Measurements from ENCODE around the gene GDF7. TPM values are rescaled to one million over a fixed set of nuclear protein-coding genes. Genes with fewer than 3 reads are reported as not detected.
A peak's percentile ranks its signal among the peaks of the same experiment; 100 is the strongest.

Gene GDF7
- total RNA-seq, 2 experiments from 2014 or later, result 0.06 TPM

DNA sequence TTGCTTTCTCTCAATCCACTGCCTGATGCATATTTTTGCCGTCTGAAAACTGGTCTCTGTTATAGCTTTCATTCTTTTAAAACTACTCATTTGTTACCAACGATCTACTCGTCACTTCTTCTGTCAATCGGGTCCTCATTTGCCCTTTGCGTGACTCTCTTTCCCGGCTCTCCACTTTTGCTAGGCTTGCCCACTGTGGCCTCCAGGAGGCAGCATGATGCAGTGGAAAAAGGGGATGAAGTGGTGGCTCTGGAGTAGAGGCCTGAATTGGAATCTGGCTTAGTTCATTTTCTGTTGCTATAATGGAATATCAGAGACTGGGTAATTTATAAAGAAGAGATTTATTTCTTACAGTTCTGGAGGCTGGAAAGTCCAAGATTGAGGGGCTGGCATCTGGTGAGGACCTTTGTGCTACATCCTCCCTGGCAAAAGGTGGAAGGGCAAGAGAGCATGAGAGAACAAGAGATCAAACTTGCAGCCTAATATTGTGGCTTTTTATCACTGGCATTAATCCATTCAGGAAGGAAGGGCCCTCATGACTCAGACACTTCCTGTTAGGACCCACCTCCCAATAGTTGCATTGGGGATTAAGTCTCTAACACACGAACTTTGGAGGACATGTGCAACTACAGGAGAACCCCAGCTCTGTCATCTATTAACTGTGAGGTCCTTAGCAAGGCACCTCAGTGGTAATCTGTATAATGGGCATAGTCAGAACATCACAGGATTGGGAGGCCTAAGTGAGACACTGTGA is 15.4 kb downstream of the GDF7 start:
- H3K36me3 ChIP-seq (ENCODE audit: insufficient read depth, low read length), result peaks cover 22% of the 10 kb centered on the region; the same call in 1 of the 2 replicates
- DNase-seq (ENCODE audit: low spot score), result no peak
- BruUV-seq (replicated peaks), result no TSS peak
- no peaks in the 10 kb centered on the region for H3K9me3 ChIP-seq (ENCODE audit: low read length)
- peaks cover 17% of the 10 kb centered on the region for H3K4me1 ChIP-seq (ENCODE audit: insufficient read depth, low read length, poor library complexity, severe bottlenecking)
- intact Hi-C loops (cut with micrococcal nuclease; ENCODE audit: unreplicated experiment), result no loop called here
- H3K79me2 ChIP-seq (ENCODE audit: insufficient read depth, low read depth, low read length), result no peaks in the 10 kb centered on the region
- ChIA-PET POLR2A (interaction anchor here (1.1 to 1.6 kb wide), 2 partner anchors 9 to 17 kb away, joined by 3 to 5 read pairs; no protein-coding TSS in a partner anchor), CTCF (ENCODE audit: unreplicated experiment) (interaction anchor here (0.7 kb wide), 1 partner anchor 283 kb away, joined by 3 read pairs; no protein-coding TSS in a partner anchor)
- no peaks in the 10 kb centered on the region for H3K9me2 ChIP-seq (ENCODE audit: insufficient read depth, low read length)
- no peak for TF ChIP-seq EZH2phosphoT487 (IDR thresholded peaks at IDR 0.05; ENCODE audit: borderline replicate concordance, low read depth, low read length)
- TF ChIP-seq, protein P1, sequence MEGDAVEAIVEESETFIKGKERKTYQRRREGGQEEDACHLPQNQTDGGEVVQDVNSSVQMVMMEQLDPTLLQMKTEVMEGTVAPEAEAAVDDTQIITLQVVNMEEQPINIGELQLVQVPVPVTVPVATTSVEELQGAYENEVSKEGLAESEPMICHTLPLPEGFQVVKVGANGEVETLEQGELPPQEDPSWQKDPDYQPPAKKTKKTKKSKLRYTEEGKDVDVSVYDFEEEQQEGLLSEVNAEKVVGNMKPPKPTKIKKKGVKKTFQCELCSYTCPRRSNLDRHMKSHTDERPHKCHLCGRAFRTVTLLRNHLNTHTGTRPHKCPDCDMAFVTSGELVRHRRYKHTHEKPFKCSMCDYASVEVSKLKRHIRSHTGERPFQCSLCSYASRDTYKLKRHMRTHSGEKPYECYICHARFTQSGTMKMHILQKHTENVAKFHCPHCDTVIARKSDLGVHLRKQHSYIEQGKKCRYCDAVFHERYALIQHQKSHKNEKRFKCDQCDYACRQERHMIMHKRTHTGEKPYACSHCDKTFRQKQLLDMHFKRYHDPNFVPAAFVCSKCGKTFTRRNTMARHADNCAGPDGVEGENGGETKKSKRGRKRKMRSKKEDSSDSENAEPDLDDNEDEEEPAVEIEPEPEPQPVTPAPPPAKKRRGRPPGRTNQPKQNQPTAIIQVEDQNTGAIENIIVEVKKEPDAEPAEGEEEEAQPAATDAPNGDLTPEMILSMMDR (conservative IDR thresholded peaks at IDR 0.05; ENCODE audit: low read length), result peak; percentile 75
- H4K20me1 ChIP-seq (ENCODE audit: insufficient read depth, low read length), result no peaks in the 10 kb centered on the region
- H3K4me3 ChIP-seq (ENCODE audit: low read depth, low read length, poor library complexity, severe bottlenecking), result no peak overlapping the region
- no peak overlapping the region for H2AFZ ChIP-seq (ENCODE audit: low read length)
- H3K4me2 ChIP-seq (ENCODE audit: low read length), result no peak overlapping the region
- H3K27ac ChIP-seq (ENCODE audit: low read depth, low read length, poor library complexity, severe bottlenecking), result no peak overlapping the region

DNA sequence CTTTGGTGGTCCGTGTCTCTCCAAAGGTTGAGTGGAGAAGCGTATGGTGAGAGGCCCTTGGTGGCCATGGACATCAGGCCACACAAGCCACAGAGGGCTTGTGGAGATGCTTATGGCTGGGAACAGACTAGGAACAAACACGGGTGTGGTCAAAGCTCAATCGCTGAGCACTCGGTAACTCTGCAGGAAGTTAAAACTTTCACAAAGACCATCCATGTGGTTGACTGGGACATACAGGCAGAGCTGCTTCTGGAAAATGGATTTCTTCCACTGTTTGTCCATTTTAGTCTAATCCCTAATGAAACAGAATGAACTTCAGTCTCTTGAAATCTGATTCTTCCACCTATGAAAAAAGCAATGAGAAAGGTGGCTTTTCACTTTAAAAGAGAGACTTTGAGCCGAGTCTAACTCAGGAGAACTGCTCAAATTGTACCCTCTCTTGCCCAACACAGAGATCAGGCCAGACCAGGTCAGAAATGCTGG is 17.7 kb downstream of the GDF7 start:
- intact Hi-C loops (cut with micrococcal nuclease; ENCODE audit: unreplicated experiment), result no loop called here
- no peak overlapping the region for H3K4me2 ChIP-seq (ENCODE audit: low read length)
- CTCF ChIA-PET (ENCODE audit: unreplicated experiment), result interaction anchor here (0.8 kb wide), 1 partner anchor 9 kb away, joined by 4 read pairs; no protein-coding TSS in a partner anchor

More for the DNA sequence above, 17.7 kb downstream of the GDF7 start:
- H3K79me2 ChIP-seq (ENCODE audit: insufficient read depth, low read depth, low read length), result no peaks in the 10 kb centered on the region
- H3K9me3 ChIP-seq (ENCODE audit: low read length), result no peaks in the 10 kb centered on the region
- no peak for DNase-seq (ENCODE audit: low spot score)
- no peak overlapping the region for H3K27ac ChIP-seq (ENCODE audit: low read depth, low read length, poor library complexity, severe bottlenecking)
- H3K4me3 ChIP-seq (ENCODE audit: low read depth, low read length, poor library complexity, severe bottlenecking), result no peak overlapping the region
- H3K4me1 ChIP-seq (ENCODE audit: insufficient read depth, low read length, poor library complexity, severe bottlenecking), result peaks cover 4% of the 10 kb centered on the region
- BruUV-seq (replicated peaks), result no TSS peak
- H4K20me1 ChIP-seq (ENCODE audit: insufficient read depth, low read length), result no peaks in the 10 kb centered on the region
- TF ChIP-seq EZH2phosphoT487 (IDR thresholded peaks at IDR 0.05; ENCODE audit: borderline replicate concordance, low read depth, low read length), result no peak
- TF ChIP-seq, protein P1 (conservative IDR thresholded peaks at IDR 0.05; ENCODE audit: low read length), result no peak
- H2AFZ ChIP-seq (ENCODE audit: low read length), result no peak overlapping the region
- POLR2A ChIA-PET, result interaction anchor here (0.7 to 1.8 kb wide), 3 partner anchors 8 to 376 kb away, joined by 3 to 10 read pairs (median 3); no protein-coding TSS in a partner anchor
- peaks cover 27% of the 10 kb centered on the region; the same call in 1 of the 2 replicates for H3K36me3 ChIP-seq (ENCODE audit: insufficient read depth, low read length)
- no peaks in the 10 kb centered on the region for H3K9me2 ChIP-seq (ENCODE audit: insufficient read depth, low read length)

All from OCI-LY7 (cell line).